ENCODE measurements around the gene SLC6A19. TPM values are rescaled to one million over a fixed set of nuclear protein-coding genes. Genes with fewer than 3 reads are reported as not detected.

SLC6A19 gene
- not detected for polyA plus RNA-seq (2013, experiment 1 of 2)
- not detected for polyA plus RNA-seq (2013, experiment 2 of 2)

DNA sequence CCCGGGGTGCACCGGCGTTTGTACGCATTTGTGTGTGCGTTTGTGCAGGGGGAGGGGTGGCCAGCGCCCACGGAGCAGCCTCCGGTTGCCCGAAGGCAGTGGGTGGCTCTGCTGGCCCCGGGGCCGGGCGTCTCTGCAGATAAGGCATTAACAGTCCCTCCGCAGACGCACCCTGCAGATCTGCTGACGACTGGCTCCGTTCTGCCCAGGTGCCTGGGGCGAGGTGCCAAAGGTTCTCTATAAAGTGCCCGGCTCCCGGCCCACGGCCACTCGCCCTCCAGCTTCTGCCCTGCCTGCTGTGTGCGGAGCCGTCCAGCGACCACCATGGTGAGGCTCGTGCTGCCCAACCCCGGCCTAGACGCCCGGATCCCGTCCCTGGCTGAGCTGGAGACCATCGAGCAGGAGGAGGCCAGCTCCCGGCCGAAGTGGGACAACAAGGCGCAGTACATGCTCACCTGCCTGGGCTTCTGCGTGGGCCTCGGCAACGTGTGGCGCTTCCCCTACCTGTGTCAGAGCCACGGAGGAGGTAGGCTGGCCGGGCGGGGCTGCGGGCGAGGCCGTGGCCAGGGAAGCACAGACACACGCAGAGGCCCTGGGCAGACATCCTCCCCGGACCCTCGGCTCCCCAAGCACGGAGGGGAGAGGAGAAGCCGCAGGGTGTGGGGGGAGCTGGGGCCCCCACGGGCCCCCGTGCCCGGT is at the start of gene SLC6A19:
Gene SLC6A19, plus strand, starts transcription at position 269 of the 699 bp plus-strand sequence. Its CDS starts 56 bp downstream, at position 325.
- no peak within 1 kb of the TSS for H2BK15ac ChIP-seq (replicated peaks; ENCODE audit: low read depth)
- H3K27me3 ChIP-seq (ENCODE audit: insufficient read depth, low read length, poor library complexity), result no peaks in the 10 kb centered on the region
- H3K27ac ChIP-seq (ENCODE audit: low read depth, low read length), result no peak within 1 kb of the TSS
- no peak within 1 kb of the TSS for H3K4ac ChIP-seq (ENCODE audit: low read depth, low read length)
- H3K36me3 ChIP-seq (ENCODE audit: control insufficient read depth, insufficient read depth, low read length), result no peaks in the 10 kb centered on the region
- WGBS (ENCODE audit: extremely low coverage, insufficient coverage, low lambda C conversion rate), result no CpG with 5 or more reads among the region's 51 CpGs
- H2BK5ac ChIP-seq (ENCODE audit: low read length), result no peak within 1 kb of the TSS
- peak within 1 kb of the TSS; percentile 10 for H3K56ac ChIP-seq (ENCODE audit: low read length)
- no peak within 1 kb of the TSS for H3K4me3 ChIP-seq (ENCODE audit: low read length)
- H3K9ac ChIP-seq (ENCODE audit: low read length), result no peak within 1 kb of the TSS
- no peak within 1 kb of the TSS for H2AK5ac ChIP-seq (ENCODE audit: low read length)
- no peak within 1 kb of the TSS for H4K5ac ChIP-seq (ENCODE audit: low read length)
- no peak within 1 kb of the TSS for H3K4me2 ChIP-seq (ENCODE audit: low read length)
- no peak within 1 kb of the TSS for H3K18ac ChIP-seq (ENCODE audit: low read length)
- H4K8ac ChIP-seq (ENCODE audit: low read depth, low read length), result no peak within 1 kb of the TSS
- no peak for DNase-seq
- H2BK120ac ChIP-seq (ENCODE audit: low read depth, low read length), result no peak within 1 kb of the TSS
- no peak within 1 kb of the TSS for H3K23ac ChIP-seq (ENCODE audit: low read length)
- H3K79me2 ChIP-seq (ENCODE audit: control insufficient read depth, insufficient read depth, low read length), result no peaks in the 10 kb centered on the region
- H3K79me1 ChIP-seq (ENCODE audit: low read length), result no peaks in the 10 kb centered on the region
- H3K4me1 ChIP-seq (ENCODE audit: control insufficient read depth, low read depth, low read length), result no peaks in the 10 kb centered on the region

DNA sequence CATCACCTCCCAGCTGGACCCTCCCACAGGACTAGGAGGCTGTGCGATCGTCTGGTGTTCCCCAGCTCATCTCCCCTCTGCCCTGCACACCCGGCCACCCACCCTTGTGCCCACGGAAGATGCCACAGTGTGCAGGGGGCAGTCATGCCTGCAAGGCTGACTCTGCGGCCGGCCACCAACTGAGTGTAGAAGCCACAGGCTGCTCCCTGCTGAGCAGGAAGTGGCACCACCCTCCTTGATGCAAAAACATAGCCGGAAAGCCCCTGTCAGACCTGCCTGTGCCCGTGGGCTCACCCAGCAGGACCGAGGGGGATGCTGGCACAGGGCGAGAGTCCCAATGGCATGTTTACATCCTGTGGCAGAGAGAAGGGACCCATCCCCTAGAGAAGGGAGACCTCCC is 49.2 kb upstream of the SLC6A19 start:
- Histone ChIP-seq H3K36me3 (ENCODE audit: control insufficient read depth, insufficient read depth, low read length) (no peaks in the 10 kb centered on the region), H3K23ac (ENCODE audit: low read length) (no peak overlapping the region), H3K27me3 (ENCODE audit: insufficient read depth, low read length, poor library complexity) (peaks cover 8% of the 10 kb centered on the region), H2BK15ac (replicated peaks; ENCODE audit: low read depth) (no peak overlapping the region), H3K18ac (ENCODE audit: low read length) (no peak overlapping the region), H2BK120ac (ENCODE audit: low read depth, low read length) (no peak overlapping the region), H3K27ac (ENCODE audit: low read depth, low read length) (no peak overlapping the region), H3K79me1 (ENCODE audit: low read length) (no peaks in the 10 kb centered on the region), H2BK5ac (ENCODE audit: low read length) (no peak overlapping the region), H3K4ac (ENCODE audit: low read depth, low read length) (no peak overlapping the region), H3K4me3 (ENCODE audit: low read length) (no peak overlapping the region), H4K5ac (ENCODE audit: low read length) (no peak overlapping the region), H3K4me1 (ENCODE audit: control insufficient read depth, low read depth, low read length) (no peaks in the 10 kb centered on the region), H2AK5ac (ENCODE audit: low read length) (no peak overlapping the region), H3K9ac (ENCODE audit: low read length) (no peak overlapping the region), H3K4me2 (ENCODE audit: low read length) (no peak overlapping the region), H3K56ac (ENCODE audit: low read length) (no peak overlapping the region), H3K79me2 (ENCODE audit: control insufficient read depth, insufficient read depth, low read length) (no peaks in the 10 kb centered on the region), H4K8ac (ENCODE audit: low read depth, low read length) (no peak overlapping the region)
- no peak for DNase-seq
- no CpG with 5 or more reads among the region's 10 CpGs for WGBS (ENCODE audit: extremely low coverage, insufficient coverage, low lambda C conversion rate)

DNA sequence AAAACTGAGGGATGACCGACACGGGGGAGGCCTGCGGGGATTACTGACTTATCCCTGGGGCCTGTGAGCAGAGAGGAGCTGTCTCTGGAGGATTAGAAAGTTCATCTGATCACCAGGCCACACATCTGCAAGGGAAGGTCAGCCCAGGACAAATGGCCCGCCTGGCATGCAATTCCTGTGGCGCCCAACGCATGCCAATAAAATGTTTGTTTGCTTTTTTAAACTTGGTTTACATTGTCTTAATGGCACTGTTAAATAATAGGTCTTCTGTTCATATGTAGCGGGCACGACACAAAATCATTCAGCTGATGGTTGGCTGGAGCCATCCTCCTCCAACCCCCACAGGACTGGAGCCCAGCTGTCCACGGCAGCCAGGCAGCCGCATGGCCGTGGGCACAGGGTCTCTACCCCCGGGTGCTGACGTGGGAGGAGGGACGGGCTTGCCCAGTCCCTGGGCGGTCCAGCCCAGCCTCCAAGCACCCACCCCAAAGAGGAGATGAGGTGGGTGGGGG is 48.6 kb upstream of the SLC6A19 start:
- Histone ChIP-seq H3K4me2 (ENCODE audit: low read length) (no peak overlapping the region), H3K4me3 (ENCODE audit: low read length) (no peak overlapping the region), H2AK5ac (ENCODE audit: low read length) (no peak overlapping the region), H3K36me3 (ENCODE audit: control insufficient read depth, insufficient read depth, low read length) (no peaks in the 10 kb centered on the region), H3K27me3 (ENCODE audit: insufficient read depth, low read length, poor library complexity) (peaks cover 8% of the 10 kb centered on the region), H3K56ac (ENCODE audit: low read length) (no peak overlapping the region), H4K8ac (ENCODE audit: low read depth, low read length) (no peak overlapping the region), H3K4ac (ENCODE audit: low read depth, low read length) (no peak overlapping the region), H3K27ac (ENCODE audit: low read depth, low read length) (no peak overlapping the region), H3K4me1 (ENCODE audit: control insufficient read depth, low read depth, low read length) (no peaks in the 10 kb centered on the region), H3K9ac (ENCODE audit: low read length) (no peak overlapping the region), H3K18ac (ENCODE audit: low read length) (no peak overlapping the region), H4K5ac (ENCODE audit: low read length) (no peak overlapping the region), H2BK120ac (ENCODE audit: low read depth, low read length) (no peak overlapping the region), H3K23ac (ENCODE audit: low read length) (no peak overlapping the region), H2BK15ac (replicated peaks; ENCODE audit: low read depth) (no peak overlapping the region), H3K79me2 (ENCODE audit: control insufficient read depth, insufficient read depth, low read length) (no peaks in the 10 kb centered on the region), H3K79me1 (ENCODE audit: low read length) (no peaks in the 10 kb centered on the region), H2BK5ac (ENCODE audit: low read length) (no peak overlapping the region)
- DNase-seq, result no peak
- no CpG with 5 or more reads among the region's 15 CpGs for WGBS (ENCODE audit: extremely low coverage, insufficient coverage, low lambda C conversion rate)

DNA sequence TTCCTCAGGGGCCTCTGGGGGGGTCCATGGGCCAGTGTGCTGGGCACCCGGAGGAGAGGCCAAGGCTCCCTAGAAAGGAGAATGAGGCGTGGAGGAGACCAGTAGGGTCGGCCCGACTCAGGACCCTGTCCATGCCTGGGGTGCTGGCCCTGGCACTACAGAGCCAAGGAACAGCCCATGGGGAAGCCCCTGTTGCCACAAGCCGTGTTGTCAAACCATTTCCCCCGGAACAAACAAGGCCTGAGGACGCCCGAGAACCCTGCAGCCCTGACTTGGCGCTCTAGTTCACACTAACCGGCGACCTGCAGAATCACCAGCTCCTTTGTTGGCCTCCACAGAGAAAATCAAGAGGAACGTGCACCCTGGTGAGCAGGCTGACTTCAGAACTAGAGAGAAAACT is 48.0 kb upstream of the SLC6A19 start:
- no peak overlapping the region for H3K4me3 ChIP-seq (ENCODE audit: low read length)
- H2AK5ac ChIP-seq (ENCODE audit: low read length), result no peak overlapping the region
- H3K4ac ChIP-seq (ENCODE audit: low read depth, low read length), result no peak overlapping the region
- H3K4me1 ChIP-seq (ENCODE audit: control insufficient read depth, low read depth, low read length), result no peaks in the 10 kb centered on the region
- no peak overlapping the region for H4K5ac ChIP-seq (ENCODE audit: low read length)
- H3K4me2 ChIP-seq (ENCODE audit: low read length), result no peak overlapping the region
- H3K36me3 ChIP-seq (ENCODE audit: control insufficient read depth, insufficient read depth, low read length), result no peaks in the 10 kb centered on the region
- H3K18ac ChIP-seq (ENCODE audit: low read length), result no peak overlapping the region
- H3K79me2 ChIP-seq (ENCODE audit: control insufficient read depth, insufficient read depth, low read length), result no peaks in the 10 kb centered on the region
- no peak overlapping the region for H2BK120ac ChIP-seq (ENCODE audit: low read depth, low read length)
- no peak overlapping the region for H3K9ac ChIP-seq (ENCODE audit: low read length)
- peaks cover 8% of the 10 kb centered on the region for H3K27me3 ChIP-seq (ENCODE audit: insufficient read depth, low read length, poor library complexity)
- no peak overlapping the region for H3K27ac ChIP-seq (ENCODE audit: low read depth, low read length)
- H3K79me1 ChIP-seq (ENCODE audit: low read length), result no peaks in the 10 kb centered on the region
- no peak for DNase-seq
- no peak overlapping the region for H2BK15ac ChIP-seq (replicated peaks; ENCODE audit: low read depth)
- no peak overlapping the region for H3K23ac ChIP-seq (ENCODE audit: low read length)
- H4K8ac ChIP-seq (ENCODE audit: low read depth, low read length), result no peak overlapping the region
- H3K56ac ChIP-seq (ENCODE audit: low read length), result no peak overlapping the region
- no peak overlapping the region for H2BK5ac ChIP-seq (ENCODE audit: low read length)
- WGBS (ENCODE audit: extremely low coverage, insufficient coverage, low lambda C conversion rate), result no CpG with 5 or more reads among the region's 12 CpGs

DNA sequence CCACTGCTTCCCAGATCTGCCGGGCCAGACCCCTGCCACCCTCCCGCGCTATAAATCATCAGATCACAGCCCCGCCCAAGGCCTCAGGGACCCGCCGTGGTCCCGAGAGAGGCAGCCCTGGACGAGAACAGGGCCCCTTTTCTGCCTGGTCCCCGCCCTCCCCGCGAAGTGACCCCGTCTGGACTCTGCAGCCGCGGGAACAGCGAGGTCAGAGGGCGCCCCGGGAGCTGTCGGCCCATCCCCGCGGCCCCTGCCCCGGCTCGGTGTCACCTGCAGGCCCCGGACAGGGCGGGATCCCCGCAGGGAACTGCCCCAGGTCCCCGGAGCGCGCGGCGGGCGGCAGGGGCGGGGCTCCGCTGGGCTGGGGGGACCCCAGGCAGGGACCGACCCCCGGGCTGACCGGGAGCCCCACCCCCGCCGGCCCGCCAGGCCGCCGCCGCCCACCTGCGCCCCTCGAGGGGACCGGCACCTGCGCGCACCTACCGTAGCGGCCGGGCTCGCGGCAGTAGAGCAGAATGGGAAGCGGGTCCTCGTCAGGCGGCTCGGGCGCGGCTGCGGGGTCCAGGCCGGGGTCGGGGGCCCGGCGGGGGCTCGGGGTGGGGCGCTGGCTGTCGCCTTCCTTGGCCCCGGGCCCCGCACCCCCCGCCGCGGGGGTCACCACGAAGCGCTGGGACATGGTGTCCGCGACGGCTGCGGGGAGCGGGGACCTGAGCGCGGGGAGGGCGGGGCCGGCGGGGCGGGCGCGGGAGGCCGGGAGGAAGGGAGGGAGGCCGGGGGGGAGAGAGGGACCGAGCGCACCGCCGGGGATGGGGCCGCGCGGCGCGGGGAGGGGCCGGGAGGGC is 46.0 kb upstream of the SLC6A19 start:
- peaks cover 8% of the 10 kb centered on the region for H3K27me3 ChIP-seq (ENCODE audit: insufficient read depth, low read length, poor library complexity)

More for the DNA sequence above, 46.0 kb upstream of the SLC6A19 start:
- H3K9ac ChIP-seq (ENCODE audit: low read length), result no peak overlapping the region
- DNase-seq, result no peak
- H3K27ac ChIP-seq (ENCODE audit: low read depth, low read length), result no peak overlapping the region
- no peak overlapping the region for H4K5ac ChIP-seq (ENCODE audit: low read length)
- whole genome bisulfite sequencing (ENCODE audit: extremely low coverage, insufficient coverage, low lambda C conversion rate), result no CpG with 5 or more reads among the region's 98 CpGs
- H3K4me2 ChIP-seq (ENCODE audit: low read length), result no peak overlapping the region
- H2BK120ac ChIP-seq (ENCODE audit: low read depth, low read length), result no peak overlapping the region
- no peaks in the 10 kb centered on the region for H3K79me1 ChIP-seq (ENCODE audit: low read length)
- H3K4me1 ChIP-seq (ENCODE audit: control insufficient read depth, low read depth, low read length), result no peaks in the 10 kb centered on the region
- no peak overlapping the region for H3K23ac ChIP-seq (ENCODE audit: low read length)
- no peak overlapping the region for H4K8ac ChIP-seq (ENCODE audit: low read depth, low read length)
- no peaks in the 10 kb centered on the region for H3K36me3 ChIP-seq (ENCODE audit: control insufficient read depth, insufficient read depth, low read length)
- no peak overlapping the region for H2BK5ac ChIP-seq (ENCODE audit: low read length)
- no peak overlapping the region for H3K4ac ChIP-seq (ENCODE audit: low read depth, low read length)
- no peak overlapping the region for H2AK5ac ChIP-seq (ENCODE audit: low read length)
- no peak overlapping the region for H3K4me3 ChIP-seq (ENCODE audit: low read length)
- no peak overlapping the region for H3K18ac ChIP-seq (ENCODE audit: low read length)
- no peaks in the 10 kb centered on the region for H3K79me2 ChIP-seq (ENCODE audit: control insufficient read depth, insufficient read depth, low read length)
- no peak overlapping the region for H2BK15ac ChIP-seq (replicated peaks; ENCODE audit: low read depth)
- H3K56ac ChIP-seq (ENCODE audit: low read length), result peak overlapping the region; percentile 42

Measured in mesendoderm (in vitro differentiated cells).